GM12872 (cell line): ENCODE data around the gene ANKS1A.

ENCODE experiments used
- TF ChIP-seq, protein P1 (sequence below): IDR thresholded peaks from 3 replicates; pipeline ENCODE4 v1.5.1; 2011; ENCODE audit warnings: low read depth, mild to moderate bottlenecking, low read length, moderate library complexity; ENCODE audit not compliant: insufficient read depth

ANKS1A gene

DNA sequence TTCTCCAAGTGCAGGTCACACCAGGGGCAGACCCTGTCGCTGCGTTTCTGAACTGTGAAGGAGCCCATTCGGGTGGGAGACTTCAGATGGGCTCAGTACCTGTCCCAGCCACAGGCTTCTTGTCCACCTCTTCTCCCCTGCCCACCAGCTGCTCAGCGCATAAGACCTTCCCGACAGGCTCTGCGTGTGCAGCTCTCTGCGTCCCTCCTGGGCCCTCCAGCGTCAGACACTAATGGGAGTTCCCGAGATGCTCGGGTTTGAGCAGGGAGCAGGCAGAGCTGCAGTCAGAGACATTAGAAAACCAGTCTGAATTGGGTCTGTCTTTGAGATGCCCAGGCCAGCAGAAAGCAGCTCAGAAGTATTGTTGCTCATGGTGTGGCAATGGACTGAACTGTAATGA lies 201.7 kb downstream of the ANKS1A start:
- TF ChIP-seq, protein P1, sequence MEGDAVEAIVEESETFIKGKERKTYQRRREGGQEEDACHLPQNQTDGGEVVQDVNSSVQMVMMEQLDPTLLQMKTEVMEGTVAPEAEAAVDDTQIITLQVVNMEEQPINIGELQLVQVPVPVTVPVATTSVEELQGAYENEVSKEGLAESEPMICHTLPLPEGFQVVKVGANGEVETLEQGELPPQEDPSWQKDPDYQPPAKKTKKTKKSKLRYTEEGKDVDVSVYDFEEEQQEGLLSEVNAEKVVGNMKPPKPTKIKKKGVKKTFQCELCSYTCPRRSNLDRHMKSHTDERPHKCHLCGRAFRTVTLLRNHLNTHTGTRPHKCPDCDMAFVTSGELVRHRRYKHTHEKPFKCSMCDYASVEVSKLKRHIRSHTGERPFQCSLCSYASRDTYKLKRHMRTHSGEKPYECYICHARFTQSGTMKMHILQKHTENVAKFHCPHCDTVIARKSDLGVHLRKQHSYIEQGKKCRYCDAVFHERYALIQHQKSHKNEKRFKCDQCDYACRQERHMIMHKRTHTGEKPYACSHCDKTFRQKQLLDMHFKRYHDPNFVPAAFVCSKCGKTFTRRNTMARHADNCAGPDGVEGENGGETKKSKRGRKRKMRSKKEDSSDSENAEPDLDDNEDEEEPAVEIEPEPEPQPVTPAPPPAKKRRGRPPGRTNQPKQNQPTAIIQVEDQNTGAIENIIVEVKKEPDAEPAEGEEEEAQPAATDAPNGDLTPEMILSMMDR: no peak

DNA sequence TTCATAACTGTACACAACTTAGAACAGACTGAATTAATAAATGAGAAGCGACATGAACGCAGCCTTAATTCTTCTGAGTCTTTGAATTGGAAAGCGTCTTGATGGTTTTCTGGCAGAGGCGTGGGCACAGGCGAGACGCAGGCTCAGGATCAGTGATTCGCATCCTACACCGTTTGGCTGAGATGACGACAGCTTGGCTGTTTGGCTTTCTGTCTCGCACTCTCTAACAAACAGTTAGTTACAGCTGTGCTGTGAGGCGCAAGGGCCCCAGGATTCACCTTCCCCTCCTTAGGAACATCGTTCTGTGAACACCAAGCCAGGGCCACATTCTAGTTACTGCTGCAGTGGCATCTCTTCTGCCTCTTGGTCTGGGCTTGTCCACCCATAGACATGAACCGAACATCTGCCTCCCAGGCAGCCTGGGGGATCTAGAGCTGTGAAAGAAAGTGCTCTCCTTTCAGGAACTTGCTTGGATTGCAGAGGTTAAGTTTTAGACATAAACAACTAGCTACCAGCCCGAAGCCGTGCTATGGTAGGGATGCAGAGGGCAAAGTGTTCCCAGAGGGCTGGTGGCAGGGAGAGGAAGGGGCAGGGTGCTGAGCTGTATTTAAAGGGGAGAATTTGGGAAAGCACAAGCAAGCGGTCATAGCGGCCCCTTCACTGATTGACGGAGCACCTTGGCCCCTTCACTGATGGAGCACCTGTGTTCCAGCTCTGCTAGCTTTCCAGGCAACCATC lies 202.5 kb downstream of the ANKS1A start:
- TF ChIP-seq, protein P1: no peak

DNA sequence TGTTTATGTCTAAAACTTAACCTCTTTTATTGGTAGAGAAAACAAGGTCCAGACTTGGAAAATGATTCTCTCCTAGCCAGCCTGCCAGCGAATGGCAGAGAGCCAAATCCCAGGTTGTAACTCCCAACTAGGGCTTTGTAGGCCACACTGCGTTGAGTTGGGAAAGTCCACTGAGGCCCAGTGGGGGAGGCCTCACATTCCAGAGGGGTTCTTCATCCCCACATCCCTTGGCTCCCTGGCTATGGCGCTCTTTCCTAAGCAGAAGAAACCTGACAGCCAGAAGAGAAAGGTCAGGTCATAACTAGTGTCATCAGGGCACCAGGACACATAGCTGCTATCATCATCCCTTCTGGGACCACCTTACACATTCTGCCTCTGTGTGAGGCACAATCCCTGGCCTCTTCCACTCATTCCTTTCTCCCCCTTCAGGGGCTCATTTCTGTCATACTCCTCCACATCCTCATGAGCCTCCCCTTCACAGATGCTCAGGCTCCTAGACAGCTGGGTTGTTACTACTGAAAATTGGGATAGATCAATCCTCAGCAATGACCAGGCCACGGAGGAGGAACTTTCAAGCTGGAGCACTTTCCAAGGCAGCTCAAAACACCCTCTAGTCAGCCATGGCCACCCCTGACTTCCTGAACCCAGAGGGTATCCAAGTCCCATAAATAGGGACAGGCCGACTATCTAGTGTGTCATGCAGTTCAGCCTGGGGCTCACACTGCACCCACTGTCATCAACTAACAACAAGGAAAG lies 203.5 kb downstream of the ANKS1A start:
- TF ChIP-seq, protein P1: no peak

DNA sequence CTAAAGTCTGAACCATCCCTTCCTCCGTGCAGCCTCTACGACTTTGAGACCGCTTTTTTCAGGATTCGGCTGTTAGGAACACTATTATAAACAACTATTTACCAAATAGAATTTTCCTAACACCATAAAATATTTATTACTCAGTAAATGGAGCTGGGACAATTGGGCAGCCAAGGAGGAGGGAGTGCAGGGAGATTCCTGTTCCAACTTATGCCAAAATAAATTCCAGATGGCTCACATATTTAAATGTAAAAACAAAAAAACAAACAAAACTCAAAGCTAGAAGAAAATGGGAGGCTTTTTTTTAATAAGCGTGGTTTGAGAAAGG lies 204.0 kb downstream of the ANKS1A start:
- TF ChIP-seq, protein P1: no peak

DNA sequence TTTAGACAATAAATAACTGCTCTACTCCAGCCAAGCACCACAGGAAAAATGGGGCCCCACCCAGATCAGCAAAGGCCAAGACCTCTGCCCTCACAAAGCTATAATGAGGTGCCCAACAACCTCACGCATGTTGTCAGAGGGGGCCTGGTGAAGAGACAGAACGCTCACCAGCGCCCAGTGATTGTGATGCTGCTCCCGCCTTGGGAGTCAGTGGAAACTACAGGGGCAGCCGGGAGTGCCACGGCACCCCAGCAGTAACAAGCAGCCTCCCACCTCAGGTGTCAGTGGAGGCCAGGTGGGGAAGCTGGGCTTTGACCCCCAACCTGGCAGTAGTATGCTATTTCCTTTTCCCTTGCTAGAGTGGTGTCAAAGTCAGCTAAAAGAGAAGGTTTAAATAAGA lies 204.7 kb downstream of the ANKS1A start:
- TF ChIP-seq, protein P1: no peak

DNA sequence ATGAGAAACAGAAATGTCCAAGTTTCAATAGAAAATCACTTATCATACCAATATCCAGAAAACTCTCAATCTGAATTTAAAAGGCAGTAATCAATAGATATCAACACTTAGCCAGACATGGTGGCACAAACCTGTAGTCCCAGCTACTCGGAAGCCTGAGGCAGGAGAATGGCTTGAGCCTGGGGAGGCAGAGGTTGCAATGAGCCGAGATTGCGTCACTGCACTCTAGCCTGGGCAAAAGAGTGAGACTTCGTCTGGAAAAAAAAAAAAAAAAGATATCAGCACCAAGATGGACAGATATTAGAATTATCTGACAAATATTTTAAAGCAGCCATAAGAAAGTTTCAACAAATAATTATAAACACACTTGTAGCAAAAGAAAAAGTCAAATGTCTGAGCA lies 205.1 kb downstream of the ANKS1A start:
- TF ChIP-seq, protein P1: no peak

DNA sequence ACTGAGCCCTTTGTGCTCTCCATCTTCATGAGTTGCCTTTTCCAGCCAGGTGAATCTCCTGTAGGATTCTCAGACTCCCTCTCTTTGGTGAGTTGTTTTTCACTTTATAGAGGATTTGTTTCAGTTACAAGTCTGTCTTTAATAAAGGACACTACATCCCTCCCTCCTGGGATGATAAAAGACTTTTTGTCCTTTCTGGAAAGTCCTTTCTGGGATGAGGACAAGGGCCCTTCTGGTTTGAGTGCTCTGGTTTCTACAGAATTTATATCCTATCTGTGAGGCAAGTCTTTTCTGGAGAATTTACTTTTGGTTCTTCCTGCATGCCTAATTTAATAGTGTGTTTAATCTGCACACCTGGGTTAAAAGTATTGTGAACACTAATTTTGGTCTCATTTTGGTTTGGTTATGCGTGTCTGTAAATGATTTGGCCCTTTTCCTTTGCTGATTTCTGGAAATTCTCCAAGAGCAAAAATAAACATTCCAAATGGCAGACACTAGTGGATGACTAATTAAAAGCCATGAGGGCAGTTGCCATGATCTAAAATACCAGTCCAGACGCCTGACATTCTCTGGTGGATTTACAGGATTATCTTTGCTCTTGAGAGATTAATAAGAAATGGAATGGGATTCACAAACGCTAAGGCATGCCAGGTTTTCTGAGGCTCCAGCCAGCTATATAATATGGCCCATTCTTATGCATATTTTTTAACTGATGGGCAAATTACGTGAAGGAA lies 207.2 kb downstream of the ANKS1A start:
- TF ChIP-seq, protein P1: no peak
